Brain microvascular endothelial cell (primary cell): Measurements from ENCODE around the gene STAT3.

ENCODE experiments used
- DNase-seq: peaks from one replicate; pipeline ENCODE4 v3.0.0-alpha.2; 2020
- H3K27ac ChIP-seq: fragments of 250-450 bp; sonication (Bioruptor Pico); 2 replicates; pipeline ENCODE4 v1.5.1; 2020; ENCODE audit warnings: mild to moderate bottlenecking, moderate library complexity
- H3K27me3 ChIP-seq: fragments of 250-450 bp; sonication (Bioruptor Pico); replicated peaks from 2 replicates; pipeline ENCODE4 v1.5.1; 2020; ENCODE audit warnings: mild to moderate bottlenecking
- H3K36me3 ChIP-seq: fragments of 250-450 bp; sonication (Bioruptor Pico); replicated peaks from 2 replicates; pipeline ENCODE4 v1.5.1; 2020; ENCODE audit warnings: mild to moderate bottlenecking
- H3K4me3 ChIP-seq: 2 replicates; pipeline ENCODE4 v1.5.1; 2011; ENCODE audit warnings: low read depth, mild to moderate bottlenecking, control low read depth, low read length, moderate library complexity
- in situ Hi-C: cut with HindIII; loops from 2 replicates; pipeline ENCODE4 v1.10.0; 2017; ENCODE audit warnings: low sequenced_read_pairs, low pct_ligation_motif_present
- TF ChIP-seq, protein P1 (sequence below): IDR thresholded peaks from 2 replicates; pipeline ENCODE4 v1.5.1; 2011; ENCODE audit warnings: low read depth, mild to moderate bottlenecking, moderate library complexity, low read length, control low read depth, inconsistent platforms; ENCODE audit errors: missing control alignments

STAT3 gene

DNA sequence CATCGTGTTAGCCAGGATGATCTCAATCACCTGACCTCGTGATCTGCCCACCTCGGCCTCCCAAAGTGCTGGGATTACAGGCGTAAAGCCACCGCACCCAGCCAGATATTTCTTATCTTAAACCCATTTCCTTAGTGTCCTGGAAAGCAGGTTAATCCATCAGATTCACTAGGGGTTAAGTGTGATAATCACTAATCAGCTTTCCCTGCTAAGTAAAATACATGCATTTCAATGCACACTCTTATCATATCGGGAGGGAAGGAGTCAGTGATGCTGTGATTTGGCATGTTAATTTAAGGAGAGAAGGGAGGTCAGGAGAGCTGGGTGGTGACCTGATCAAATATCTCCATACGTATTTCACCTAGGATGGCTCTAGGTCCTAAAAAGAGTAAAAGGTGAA, 29.1 kb downstream of the STAT3 start:
- TF ChIP-seq, protein P1, sequence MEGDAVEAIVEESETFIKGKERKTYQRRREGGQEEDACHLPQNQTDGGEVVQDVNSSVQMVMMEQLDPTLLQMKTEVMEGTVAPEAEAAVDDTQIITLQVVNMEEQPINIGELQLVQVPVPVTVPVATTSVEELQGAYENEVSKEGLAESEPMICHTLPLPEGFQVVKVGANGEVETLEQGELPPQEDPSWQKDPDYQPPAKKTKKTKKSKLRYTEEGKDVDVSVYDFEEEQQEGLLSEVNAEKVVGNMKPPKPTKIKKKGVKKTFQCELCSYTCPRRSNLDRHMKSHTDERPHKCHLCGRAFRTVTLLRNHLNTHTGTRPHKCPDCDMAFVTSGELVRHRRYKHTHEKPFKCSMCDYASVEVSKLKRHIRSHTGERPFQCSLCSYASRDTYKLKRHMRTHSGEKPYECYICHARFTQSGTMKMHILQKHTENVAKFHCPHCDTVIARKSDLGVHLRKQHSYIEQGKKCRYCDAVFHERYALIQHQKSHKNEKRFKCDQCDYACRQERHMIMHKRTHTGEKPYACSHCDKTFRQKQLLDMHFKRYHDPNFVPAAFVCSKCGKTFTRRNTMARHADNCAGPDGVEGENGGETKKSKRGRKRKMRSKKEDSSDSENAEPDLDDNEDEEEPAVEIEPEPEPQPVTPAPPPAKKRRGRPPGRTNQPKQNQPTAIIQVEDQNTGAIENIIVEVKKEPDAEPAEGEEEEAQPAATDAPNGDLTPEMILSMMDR: no peak
- no peak overlapping the region for H3K4me3 ChIP-seq
- no peaks in the 10 kb centered on the region for H3K36me3 ChIP-seq
- in situ Hi-C loops: no loop called here
- H3K27ac ChIP-seq: no peak overlapping the region
- no peak for DNase-seq
- H3K27me3 ChIP-seq: no peaks in the 10 kb centered on the region

DNA sequence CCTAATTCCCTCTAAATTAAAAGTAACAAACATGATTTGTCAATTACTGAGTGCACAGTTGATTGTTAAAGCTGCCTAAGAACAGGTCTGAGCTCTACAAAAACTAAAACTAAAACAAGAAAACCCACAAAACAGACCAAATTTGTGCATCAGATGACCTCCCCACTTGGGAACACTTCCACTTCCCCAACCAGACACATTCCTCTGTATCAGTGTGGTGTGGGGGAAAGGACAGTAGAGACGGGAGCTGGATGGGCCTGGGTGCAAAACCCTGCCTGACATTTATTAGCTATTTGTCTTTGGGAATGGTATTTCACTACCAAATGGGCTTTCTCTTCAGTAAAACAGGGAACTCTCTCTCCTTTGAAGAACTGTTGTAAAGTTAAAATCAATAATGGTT, 29.8 kb downstream of the STAT3 start:
- in situ Hi-C loops: no loop called here
- Histone ChIP-seq H3K27ac (no peak overlapping the region), H3K27me3 (no peaks in the 10 kb centered on the region), H3K4me3 (no peak overlapping the region), H3K36me3 (no peaks in the 10 kb centered on the region)
- DNase-seq: no peak
- TF ChIP-seq, protein P1: no peak

DNA sequence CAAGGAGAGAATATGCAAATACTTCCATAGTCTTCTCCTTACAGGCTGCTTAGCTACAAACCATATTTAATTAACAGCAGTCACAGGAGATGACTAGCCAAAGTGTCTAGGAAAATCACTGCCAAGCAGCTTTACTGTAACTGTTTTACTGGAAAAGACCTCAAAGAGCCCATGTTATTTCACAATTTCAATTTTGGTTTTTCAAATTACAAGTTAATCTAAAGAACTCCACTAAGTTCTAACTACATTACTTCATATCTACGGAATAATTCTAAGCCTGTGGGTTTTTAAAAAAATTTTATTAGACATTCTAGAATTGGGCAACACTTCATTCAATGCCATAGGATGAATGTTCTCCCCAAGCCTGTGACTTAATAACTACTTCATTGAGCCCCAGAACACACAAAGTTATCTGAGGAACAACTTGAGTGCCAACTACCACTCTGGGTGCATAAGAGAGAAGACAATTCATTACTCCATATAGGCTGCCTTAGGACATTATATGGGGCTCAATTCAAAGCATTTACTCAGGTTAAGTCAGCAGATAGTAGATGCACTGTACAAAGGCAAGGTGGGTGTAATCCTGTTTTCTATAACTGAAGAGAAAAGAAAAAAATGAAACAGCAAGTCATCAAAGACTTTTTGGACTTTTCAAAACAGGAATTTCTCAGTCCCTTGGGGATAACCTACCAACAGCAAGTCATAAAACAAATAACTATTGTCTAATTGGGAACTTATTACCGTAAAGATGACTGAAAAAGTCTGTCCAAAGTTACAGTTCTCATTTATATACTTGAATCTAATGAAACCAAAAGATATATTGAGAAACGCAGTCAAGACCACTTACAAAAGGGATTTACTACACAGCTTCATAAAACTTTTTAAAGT, 33.0 kb downstream of the STAT3 start:
- in situ Hi-C loops: no loop called here
- Histone ChIP-seq H3K27me3 (no peaks in the 10 kb centered on the region), H3K36me3 (no peaks in the 10 kb centered on the region), H3K4me3 (no peak overlapping the region), H3K27ac (no peak overlapping the region)
- no peak for DNase-seq
- TF ChIP-seq, protein P1: no peak

DNA sequence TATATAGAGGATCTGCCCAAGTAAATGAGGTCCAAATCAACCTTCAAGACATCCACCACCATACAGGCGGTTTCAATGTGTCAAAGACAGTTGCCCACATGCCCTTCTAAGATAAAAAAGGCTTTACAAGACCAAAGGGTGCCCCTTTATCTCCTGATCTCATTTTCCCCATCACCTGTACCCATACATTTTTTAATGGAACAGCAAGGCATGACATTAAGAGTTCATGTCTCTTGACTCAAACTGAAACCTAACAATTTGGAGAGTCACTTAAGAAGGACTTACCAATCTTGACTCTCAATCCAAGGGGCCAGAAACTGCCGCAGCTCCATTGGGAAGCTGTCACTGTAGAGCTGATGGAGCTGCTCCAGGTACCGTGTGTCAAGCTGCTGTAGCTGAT, 40.1 kb downstream of the STAT3 start:
- TF ChIP-seq, protein P1: no peak
- Histone ChIP-seq H3K4me3 (no peak overlapping the region), H3K27ac (no peak overlapping the region), H3K27me3 (no peaks in the 10 kb centered on the region), H3K36me3 (peaks cover 14% of the 10 kb centered on the region)
- DNase-seq: no peak
- in situ Hi-C loops: no loop called here

DNA sequence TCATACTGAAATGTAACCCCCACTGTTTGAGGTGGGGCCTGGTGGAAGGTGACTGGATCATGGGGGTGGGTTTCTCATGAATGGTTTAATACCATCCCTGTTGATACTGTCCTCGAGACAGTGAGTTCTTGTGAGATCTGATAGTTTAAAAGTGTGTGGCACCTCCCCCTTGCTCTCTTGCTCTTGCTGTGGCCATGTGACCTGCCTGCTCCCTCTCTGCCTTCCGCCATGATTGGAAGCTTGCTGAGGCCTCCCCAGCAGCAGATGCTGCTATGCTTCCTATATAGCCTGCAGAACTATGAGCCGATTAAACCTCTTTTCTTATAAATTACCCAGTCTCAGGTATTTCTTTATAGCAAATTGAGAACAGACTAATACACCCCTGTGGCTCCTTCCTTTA, 40.6 kb downstream of the STAT3 start:
- H3K27me3 ChIP-seq: no peaks in the 10 kb centered on the region
- peak overlapping the region; percentile 34 for H3K27ac ChIP-seq
- H3K36me3 ChIP-seq: peaks cover 14% of the 10 kb centered on the region

More for the DNA sequence above, 40.6 kb downstream of the STAT3 start:
- no peak overlapping the region for H3K4me3 ChIP-seq
- in situ Hi-C loops: no loop called here
- DNase-seq: no peak
- TF ChIP-seq, protein P1: no peak
